HS-5 (cell line): ENCODE data around the gene CYP2D6.
"Not testable (repeated sequence)": the region's sequence is repeated elsewhere in the genome, so short reads cannot be mapped to it uniquely, and the experiment has no call there.

Source experiments
- DNase-seq: peaks from one replicate; pipeline ENCODE4 v3.0.0-alpha.2; 2012; ENCODE audit warnings: low read depth

CYP2D6 gene

GRCh38 chr22:42130639-42131431, at the start of gene CYP2D6:
TSS of gene CYP2D6 (minus strand) at chr22:42130810. CDS start at chr22:42130791, 19 bp downstream.
- DNase-seq, result not testable (repeated sequence)

DNA sequence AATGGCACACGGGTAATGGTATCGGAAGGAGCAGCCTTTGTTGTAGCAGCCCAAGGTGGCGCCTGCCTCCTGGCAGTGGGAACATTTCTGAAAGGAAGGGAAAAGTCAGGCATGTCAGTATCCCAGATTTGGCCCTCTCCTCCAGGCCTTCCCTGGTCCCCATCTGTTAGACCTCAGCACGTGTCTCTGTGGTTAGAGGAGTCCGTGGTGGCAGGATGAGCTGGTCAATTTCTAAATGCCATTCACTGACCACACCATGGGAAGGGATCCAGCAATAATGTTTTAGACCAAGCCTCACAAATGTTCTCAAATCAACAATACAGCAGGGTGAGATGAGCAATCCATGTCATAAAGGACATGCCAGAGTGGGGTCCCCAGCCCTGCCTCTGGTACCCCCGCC, 49.0 kb upstream of the CYP2D6 start:
- peak; percentile 88 for DNase-seq

DNA sequence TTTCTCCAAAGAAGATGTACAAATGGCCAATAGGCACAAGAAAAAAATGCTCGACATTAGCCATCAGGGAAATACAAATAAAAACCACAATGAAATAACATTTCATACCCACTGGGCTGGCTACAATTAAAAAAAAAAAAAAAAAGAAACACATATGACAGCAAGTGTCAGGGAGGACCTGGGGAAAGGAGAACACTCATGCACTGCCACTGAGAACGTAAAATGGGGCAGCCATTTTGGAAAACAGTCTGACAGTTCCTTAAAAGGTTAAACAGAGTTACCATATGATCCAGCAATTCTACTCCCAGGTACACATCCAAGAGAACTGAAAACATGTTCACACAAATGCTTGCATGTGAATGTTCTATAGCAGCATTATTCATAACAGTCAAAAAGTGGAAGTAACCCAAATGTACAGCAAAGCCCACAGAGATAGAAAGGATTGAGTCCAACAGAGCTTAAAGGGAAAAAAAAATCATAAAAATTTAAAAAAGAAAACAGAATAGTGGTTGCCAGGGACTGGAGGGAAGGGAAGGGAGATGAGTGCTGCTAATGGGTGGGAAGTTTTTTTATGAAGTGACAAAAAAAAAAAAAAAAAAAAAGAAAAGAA, 48.4 kb upstream of the CYP2D6 start:
- DNase-seq, result no peak

- no peak for DNase-seq
These were observed 47.3 kb upstream of the CYP2D6 start for GRCh38 chr22:42177891-42178336.

- no peak for DNase-seq
These were observed 45.8 kb upstream of the CYP2D6 start for GRCh38 chr22:42176255-42176915.

- DNase-seq, result no peak
These were observed 43.5 kb upstream of the CYP2D6 start for GRCh38 chr22:42174062-42174461.

GRCh38 chr22:42173183-42173926, 42.7 kb upstream of the CYP2D6 start:
- DNase-seq, result no peak

DNA sequence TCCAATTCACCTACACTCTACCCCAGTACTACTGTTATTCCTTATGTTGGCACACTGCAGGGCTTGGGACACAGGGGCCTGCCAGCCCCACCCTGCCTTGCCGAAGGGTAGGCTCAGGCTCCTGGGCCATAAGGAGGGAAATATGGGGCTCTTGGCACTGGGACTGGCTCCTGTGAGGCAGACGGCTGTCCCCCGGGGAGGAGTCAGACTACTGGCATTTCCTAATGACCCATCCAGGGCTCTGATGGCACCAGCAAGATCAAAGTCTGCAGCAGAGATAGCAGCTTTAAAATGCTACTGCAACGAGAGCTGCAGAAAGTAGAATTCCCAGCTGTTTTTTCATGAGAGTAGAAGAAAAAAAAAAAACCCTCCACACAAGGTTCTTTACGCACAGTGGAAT, 42.2 kb upstream of the CYP2D6 start:
- DNase-seq, result no peak

- no peak for DNase-seq
These were observed 41.5 kb upstream of the CYP2D6 start for GRCh38 chr22:42171946-42172719.

DNA sequence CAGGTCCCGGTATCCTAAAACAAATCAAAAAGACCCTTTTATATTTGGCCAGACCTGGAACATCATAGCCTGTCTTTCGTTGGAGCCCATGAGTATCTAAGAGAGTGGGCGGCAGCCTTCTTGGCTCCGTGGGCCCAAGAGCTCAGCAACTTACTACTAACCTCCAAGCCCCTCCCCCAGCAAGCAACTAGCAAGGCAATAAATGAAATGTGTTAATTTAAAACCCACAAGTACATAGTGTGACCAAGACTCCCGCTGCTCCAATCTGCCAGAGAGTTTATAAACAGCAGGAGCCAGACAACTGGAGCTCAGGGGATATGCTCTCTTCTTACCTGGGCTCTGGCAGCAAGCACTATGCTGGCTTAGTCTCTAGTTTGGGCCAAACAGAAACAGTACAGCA, 40.8 kb upstream of the CYP2D6 start:
- DNase-seq, result no peak

DNA sequence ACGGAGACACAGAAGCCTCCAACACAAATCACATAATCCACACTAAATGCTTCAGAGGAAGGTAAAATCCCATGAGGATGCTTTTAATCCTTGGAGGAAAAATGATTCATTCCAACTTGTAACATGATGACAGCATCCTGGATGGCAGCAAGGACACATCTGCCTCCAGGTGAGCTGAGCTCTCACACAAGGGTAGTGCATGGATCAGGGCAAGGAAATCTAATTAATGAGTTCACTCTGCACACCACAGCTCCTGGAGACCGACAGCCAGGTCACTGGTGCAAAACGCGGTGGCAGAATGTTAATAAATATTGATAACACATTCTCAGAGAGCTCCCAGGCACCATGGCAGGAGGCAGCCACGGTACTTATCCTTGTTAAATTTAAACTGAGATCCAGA, 40.3 kb upstream of the CYP2D6 start:
- no peak for DNase-seq

DNA sequence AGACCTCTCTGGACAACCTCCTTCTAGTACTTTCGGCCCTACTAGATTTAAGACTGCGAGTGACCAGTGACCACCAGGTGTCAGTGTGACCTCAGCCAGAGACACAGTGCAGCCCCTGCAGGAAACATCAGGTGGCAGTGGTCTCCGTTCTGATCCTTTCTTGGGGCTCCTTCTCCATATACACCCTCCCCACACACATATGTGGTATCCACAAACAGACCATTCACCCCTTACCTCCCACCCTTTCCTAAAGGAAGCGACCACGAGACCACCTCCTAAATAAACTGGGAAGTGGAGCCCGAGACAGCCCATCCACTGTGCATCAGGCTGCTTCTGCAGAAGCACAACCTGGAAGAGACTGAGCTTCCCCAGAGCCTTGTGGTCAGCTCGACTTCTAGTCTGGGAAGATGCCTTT, 38.5 kb upstream of the CYP2D6 start:
- no peak for DNase-seq

GRCh38 chr22:42168476-42168875, 37.9 kb upstream of the CYP2D6 start:
- no peak for DNase-seq

GRCh38 chr22:42167066-42167465, 36.5 kb upstream of the CYP2D6 start:
- DNase-seq, result no peak

DNA sequence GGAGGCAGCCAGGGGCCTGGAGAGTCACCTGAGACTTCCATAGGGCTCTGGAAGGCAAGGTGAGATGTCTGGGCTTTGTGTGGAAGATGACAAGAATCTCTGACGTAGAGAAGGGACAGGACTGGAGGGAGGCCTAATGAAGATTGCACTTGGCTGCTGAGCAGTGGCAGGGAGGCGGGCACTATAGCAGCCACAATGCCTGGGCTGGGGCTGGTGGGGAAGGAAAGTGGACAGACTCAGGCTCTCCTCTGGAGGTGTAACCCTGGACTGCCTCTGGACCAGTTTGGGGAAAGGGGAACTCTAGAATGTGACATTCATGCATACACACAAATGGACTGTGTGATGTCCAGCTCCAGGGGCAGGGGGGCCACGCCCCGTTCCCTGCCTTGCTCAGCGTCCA, 34.3 kb upstream of the CYP2D6 start:
- DNase-seq, result no peak

GRCh38 chr22:42163515-42163914, 32.9 kb upstream of the CYP2D6 start:
- DNase-seq, result no peak

- DNase-seq, result no peak
These were observed 32.3 kb upstream of the CYP2D6 start for GRCh38 chr22:42162728-42163489.

- no peak for DNase-seq
These were observed 30.5 kb upstream of the CYP2D6 start for GRCh38 chr22:42160830-42161696.

GRCh38 chr22:42160251-42160650, 29.6 kb upstream of the CYP2D6 start:
- DNase-seq, result no peak
